Hepatocyte (in vitro differentiated cells): ENCODE measurements around the gene PYROXD2. TPM values are rescaled to one million over a fixed set of nuclear protein-coding genes. Genes with fewer than 3 reads are reported as not detected.

Source experiments
- DNase-seq: peaks from one replicate; pipeline ENCODE4 v3.0.0-alpha.2; 2016; ENCODE audit warnings: low spot score
- H2AFZ ChIP-seq: fragments of 200-600 bp; sonication (generic); 2 replicates; pipeline ENCODE4 v1.6.0; 2016; ENCODE audit warnings: antibody characterized with exemption, mild to moderate bottlenecking
- H3K27ac ChIP-seq: fragments of 200-600 bp; sonication (generic); 2 replicates; pipeline ENCODE4 v1.5.1; 2016; ENCODE audit warnings: mild to moderate bottlenecking
- H3K27me3 ChIP-seq: fragments of 200-600 bp; sonication (generic); 2 replicates; pipeline ENCODE4 v1.6.1; 2016
- H3K36me3 ChIP-seq: fragments of 200-600 bp; sonication (generic); replicated peaks from 2 replicates; pipeline ENCODE4 v1.5.1; 2016; ENCODE audit warnings: low read depth; ENCODE audit not compliant: insufficient read depth
- H3K4me1 ChIP-seq: fragments of 200-600 bp; sonication (generic); 2 replicates; pipeline ENCODE4 v1.5.1; 2016; ENCODE audit warnings: mild to moderate bottlenecking, moderate library complexity; ENCODE audit not compliant: insufficient read depth
- H3K4me2 ChIP-seq: fragments of 200-600 bp; sonication (generic); 2 replicates; pipeline ENCODE4 v1.6.0; 2016
- H3K4me3 ChIP-seq: fragments of 200-600 bp; sonication (generic); 2 replicates; pipeline ENCODE4 v1.5.1; 2016; ENCODE audit warnings: mild to moderate bottlenecking
- H3K79me2 ChIP-seq: fragments of 200-600 bp; sonication (generic); 2 replicates; pipeline ENCODE4 v1.6.0; 2017; ENCODE audit warnings: mild to moderate bottlenecking
- H3K9me2 ChIP-seq: fragments of 200-600 bp; sonication (generic); replicated peaks from 2 replicates; pipeline ENCODE4 v1.6.0; 2017; ENCODE audit warnings: mild to moderate bottlenecking; ENCODE audit not compliant: insufficient read depth
- H3K9me3 ChIP-seq: fragments of 200-600 bp; sonication (generic); 2 replicates; pipeline ENCODE4 v1.5.1; 2016; ENCODE audit warnings: low read depth, mild to moderate bottlenecking
- H4K20me1 ChIP-seq: fragments of 200-600 bp; sonication (generic); 2 replicates; pipeline ENCODE4 v1.6.0; 2016; ENCODE audit warnings: mild to moderate bottlenecking; ENCODE audit not compliant: insufficient read depth, poor library complexity, severe bottlenecking
- CTCF ChIP-seq: fragments of 200-600 bp; sonication (generic); IDR thresholded peaks from 2 replicates; pipeline ENCODE4 v1.5.1; 2016; ENCODE audit warnings: antibody characterized with exemption, mild to moderate bottlenecking; ENCODE audit not compliant: poor library complexity
- EZH2 ChIP-seq: fragments of 200-600 bp; sonication (generic); IDR thresholded peaks from 2 replicates; pipeline ENCODE4 v1.6.1; 2016; ENCODE audit warnings: antibody characterized with exemption, mild to moderate bottlenecking, borderline replicate concordance
- EZH2phosphoT487 ChIP-seq: fragments of 200-600 bp; sonication (generic); IDR thresholded peaks from one replicate; pipeline ENCODE4 v1.6.1; 2018; ENCODE audit warnings: antibody characterized with exemption, mild to moderate bottlenecking, low read depth, moderate library complexity; ENCODE audit not compliant: unreplicated experiment, severe bottlenecking
- WGBS: methylation state at CpG from one replicate; pipeline ENCODE4 v1.1.6; 2016; ENCODE audit warnings: low lambda C conversion rate; ENCODE audit errors: missing lambda C conversion rate; 5-methylcytosine and 5-hydroxymethylcytosine counted together
- polyA plus RNA-seq: library from polyadenylated mRNA; unstranded; fragments of >200 nt; fragmentation: Nextera tagmentation; extraction: Ambion mirVana; gene quantifications from 2 replicates; pipeline ENCODE4 v1.2.1, GENCODE V29; 2016
- total RNA-seq: library from RNA; depleted of rRNA; stranded (reverse); fragments of >200 nt; gene quantifications from 2 replicates; pipeline ENCODE4 v1.2.3, GENCODE V29; 2014

The PYROXD2 gene
- total RNA-seq (3.5 and 9.7 TPM in 2 replicates), polyA plus RNA-seq (11.6 and 13.0 TPM in 2 replicates)

DNA sequence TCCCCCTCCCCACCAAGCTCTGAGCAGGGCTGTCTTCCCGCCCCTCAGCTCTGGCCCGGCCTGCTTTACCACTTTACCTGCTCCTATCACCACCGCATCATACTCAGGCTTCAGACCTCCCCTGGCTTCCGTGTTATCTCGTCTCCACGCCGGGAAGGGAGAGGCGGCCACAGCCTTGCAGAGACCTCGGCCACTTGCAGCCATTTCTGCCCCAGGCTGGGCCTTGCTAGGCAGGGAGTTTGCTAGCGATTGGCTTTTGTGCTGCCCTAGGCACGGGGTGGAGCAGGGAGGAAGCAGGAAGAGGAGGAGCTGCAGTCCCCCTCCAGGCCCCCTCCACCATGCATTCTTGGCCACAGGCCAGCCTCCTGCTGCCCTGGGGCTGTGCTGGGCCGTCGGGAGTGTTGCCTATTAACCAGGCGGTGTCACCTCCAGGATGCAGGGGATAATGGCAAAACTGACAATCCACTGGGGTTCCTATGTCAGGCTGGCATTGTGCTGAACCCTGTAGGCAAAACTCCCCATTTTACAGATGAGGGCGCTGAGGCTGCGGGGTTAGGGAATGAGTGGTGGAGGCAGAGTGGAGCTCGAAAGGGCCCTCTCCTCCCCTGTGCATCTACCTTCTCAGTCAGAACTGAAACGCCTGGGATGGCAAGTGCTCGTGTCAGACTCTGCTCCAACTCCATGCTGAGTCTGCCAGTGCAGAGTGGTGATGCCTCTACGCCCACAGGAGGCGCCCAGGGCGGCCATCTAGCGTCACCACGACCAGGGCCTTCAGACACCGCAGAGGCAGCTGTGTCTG lies at the start of gene PYROXD2:
Gene PYROXD2 (minus strand): TSS at position 251 of the 799 bp plus-strand sequence. CDS start 47 bp downstream, at position 204.
- peak within 1 kb of the TSS; percentile 53 for H2AFZ ChIP-seq
- peak within 1 kb of the TSS; percentile 81 for H3K4me2 ChIP-seq
- no peaks in the 10 kb centered on the region for H3K9me3 ChIP-seq
- H3K36me3 ChIP-seq, result no peaks in the 10 kb centered on the region
- H3K4me3 ChIP-seq, result peak within 1 kb of the TSS; percentile 33
- no peak for TF ChIP-seq EZH2phosphoT487
- DNase-seq, result peak; percentile 93
- no peaks in the 10 kb centered on the region for H4K20me1 ChIP-seq
- 37% methylated on average over 25 of the region's 25 CpGs for WGBS
- H3K4me1 ChIP-seq, result peaks cover 17% of the 10 kb centered on the region
- no peaks in the 10 kb centered on the region for H3K27me3 ChIP-seq
- H3K27ac ChIP-seq, result peak within 1 kb of the TSS; percentile 82
- H3K9me2 ChIP-seq, result no peaks in the 10 kb centered on the region
- peaks cover 5% of the 10 kb centered on the region for H3K79me2 ChIP-seq

GRCh38 chr10:98463976-98464754 lies 49.2 kb upstream of the PYROXD2 start:
- Histone ChIP-seq H3K4me2 (no peak overlapping the region), H3K4me1 (peaks cover 20% of the 10 kb centered on the region), H3K79me2 (no peaks in the 10 kb centered on the region), H3K9me2 (no peaks in the 10 kb centered on the region), H3K27ac (no peak overlapping the region), H3K27me3 (no peaks in the 10 kb centered on the region), H4K20me1 (no peaks in the 10 kb centered on the region), H3K9me3 (no peaks in the 10 kb centered on the region), H2AFZ (no peak overlapping the region), H3K36me3 (no peaks in the 10 kb centered on the region), H3K4me3 (no peak overlapping the region)
- TF ChIP-seq EZH2, result no peak
- TF ChIP-seq EZH2phosphoT487, result no peak
- no peak for TF ChIP-seq CTCF
- 92% methylated on average over 8 of the region's 8 CpGs for WGBS
- DNase-seq, result no peak

DNA sequence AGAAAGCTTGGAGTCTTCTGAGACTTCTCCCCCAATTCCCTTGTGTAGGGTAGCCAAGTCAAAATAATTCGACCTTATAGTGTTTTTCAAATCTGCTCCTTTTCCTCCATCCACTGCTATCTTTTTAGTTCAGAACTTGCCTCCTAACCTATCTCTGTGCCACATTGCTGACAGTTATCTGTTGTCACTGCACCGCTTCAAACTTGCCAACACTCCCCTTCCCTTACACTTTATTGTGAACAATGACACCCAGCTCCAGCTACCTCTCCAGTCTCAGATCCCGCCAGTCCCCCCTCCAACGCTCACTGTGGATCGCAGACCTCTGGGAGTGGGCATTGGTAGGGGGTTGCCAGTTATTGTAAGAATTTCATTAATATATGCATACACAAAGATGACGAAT lies 48.0 kb upstream of the PYROXD2 start:
- no peaks in the 10 kb centered on the region for H3K9me2 ChIP-seq
- no peaks in the 10 kb centered on the region for H4K20me1 ChIP-seq
- no peak overlapping the region for H3K27ac ChIP-seq
- H2AFZ ChIP-seq, result no peak overlapping the region
- peaks cover 11% of the 10 kb centered on the region for H3K4me1 ChIP-seq
- H3K79me2 ChIP-seq, result no peaks in the 10 kb centered on the region
- TF ChIP-seq EZH2, result no peak
- TF ChIP-seq EZH2phosphoT487, result no peak
- TF ChIP-seq CTCF, result no peak
- H3K36me3 ChIP-seq, result no peaks in the 10 kb centered on the region
- H3K4me3 ChIP-seq, result no peak overlapping the region
- no peaks in the 10 kb centered on the region for H3K9me3 ChIP-seq
- no peaks in the 10 kb centered on the region for H3K27me3 ChIP-seq
- DNase-seq, result no peak
- no peak overlapping the region for H3K4me2 ChIP-seq
- 96% methylated on average over 6 of the region's 6 CpGs for WGBS

DNA sequence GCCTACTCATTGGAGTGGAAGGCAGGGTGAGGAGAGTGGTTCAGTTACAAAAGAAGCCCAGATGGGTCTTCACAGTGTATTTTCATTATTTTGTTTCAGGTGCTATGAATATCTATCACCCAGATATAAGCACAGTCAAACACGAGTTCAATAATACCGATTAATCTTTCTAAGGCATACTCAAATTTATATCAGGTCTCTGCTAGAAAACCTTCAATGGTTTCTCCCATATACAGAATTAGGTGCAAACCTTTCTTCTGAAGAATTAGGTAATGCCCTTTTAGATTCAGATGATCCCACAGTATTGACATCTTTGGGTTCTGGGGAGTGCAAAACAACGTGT lies 46.5 kb upstream of the PYROXD2 start:
- Histone ChIP-seq H3K4me1 (peaks cover 6% of the 10 kb centered on the region), H3K4me2 (no peak overlapping the region), H4K20me1 (no peaks in the 10 kb centered on the region), H3K9me2 (no peaks in the 10 kb centered on the region), H3K9me3 (no peaks in the 10 kb centered on the region), H3K36me3 (no peaks in the 10 kb centered on the region), H3K27ac (peak overlapping the region; percentile 77), H3K79me2 (no peaks in the 10 kb centered on the region), H3K4me3 (no peak overlapping the region), H2AFZ (no peak overlapping the region), H3K27me3 (no peaks in the 10 kb centered on the region)
- 75% methylated on average over 3 of the region's 3 CpGs for WGBS
- DNase-seq, result no peak
- no peak for TF ChIP-seq EZH2
- TF ChIP-seq CTCF, result no peak
- TF ChIP-seq EZH2phosphoT487, result no peak
